ENCODE data around the gene SYF2.
"Not testable (repeated sequence)": the region's sequence is repeated elsewhere in the genome, so short reads cannot be mapped to it uniquely, and the experiment has no call there.

SYF2 gene

DNA sequence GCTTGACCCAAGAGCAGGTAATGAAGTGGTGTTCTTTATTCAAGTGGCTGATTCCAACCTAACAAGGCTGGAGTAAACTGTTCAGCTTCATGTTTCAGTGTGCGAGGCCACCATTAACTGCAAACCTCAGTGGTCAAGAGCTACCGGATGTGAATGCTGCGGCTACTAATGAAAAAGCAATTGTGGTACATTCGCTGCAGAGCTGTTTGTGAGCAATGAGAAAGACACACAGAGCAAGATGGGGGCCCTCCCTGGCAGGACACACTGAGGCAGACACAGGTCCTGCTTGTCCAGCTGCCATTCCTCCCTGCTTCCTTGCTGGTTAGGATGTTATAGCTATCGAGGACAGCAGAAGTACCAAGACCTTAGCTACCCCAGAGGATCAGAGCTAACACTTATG is 26.1 kb downstream of the SYF2 start:
- DNase-seq (ENCODE audit: low read depth), result no peak

DNA sequence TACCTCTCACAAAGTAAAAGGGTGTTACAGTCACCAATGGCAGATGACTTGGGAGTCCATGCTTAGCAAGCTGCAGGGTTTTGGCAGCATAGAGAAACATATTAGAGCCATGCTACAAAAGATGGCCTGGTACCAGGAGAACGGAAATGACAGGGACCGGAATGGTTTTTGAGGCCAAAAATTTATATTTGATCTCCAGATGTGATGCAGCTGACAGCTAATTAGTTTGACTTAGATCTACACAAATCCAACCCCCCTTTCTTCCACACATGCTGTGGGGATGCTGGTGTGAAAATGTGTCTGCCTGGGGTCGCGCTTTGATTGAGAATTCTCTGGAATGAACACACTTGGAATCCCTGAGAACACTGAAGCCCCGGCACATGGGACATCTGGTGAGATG is 26.5 kb downstream of the SYF2 start:
- DNase-seq (ENCODE audit: low read depth), result no peak

DNA sequence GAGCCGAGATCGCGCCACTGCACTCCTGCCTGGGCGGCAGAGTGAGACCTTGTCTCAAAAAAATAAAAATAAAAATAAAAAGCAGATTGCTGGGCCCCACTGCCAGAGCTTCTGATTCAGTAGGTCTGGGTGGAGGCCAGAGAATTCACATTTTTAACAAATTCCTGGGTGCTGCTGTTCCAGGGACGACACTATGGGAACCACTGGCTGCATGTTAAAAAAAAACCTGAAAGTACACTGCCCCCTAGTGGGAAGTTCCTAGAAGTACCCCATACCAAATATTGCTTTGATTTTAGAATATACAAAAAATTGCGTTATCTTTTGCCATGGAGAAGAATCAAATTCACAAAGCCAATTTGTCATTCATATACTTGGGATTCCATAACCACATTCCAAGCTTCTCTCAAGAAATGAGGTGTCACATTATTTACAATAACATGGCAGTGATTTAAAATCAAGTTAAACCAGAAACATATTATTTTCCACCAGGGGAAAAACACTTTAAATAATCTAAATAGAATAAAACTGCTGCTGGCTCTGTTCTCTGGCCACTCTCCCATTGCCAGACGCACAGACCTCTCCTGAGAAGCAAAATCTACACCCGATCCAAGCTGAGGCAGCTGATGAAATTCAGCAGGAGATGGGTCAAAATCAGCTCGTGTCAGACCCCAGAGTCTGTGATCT is 27.4 kb downstream of the SYF2 start:
- DNase-seq (ENCODE audit: low read depth), result no peak

DNA sequence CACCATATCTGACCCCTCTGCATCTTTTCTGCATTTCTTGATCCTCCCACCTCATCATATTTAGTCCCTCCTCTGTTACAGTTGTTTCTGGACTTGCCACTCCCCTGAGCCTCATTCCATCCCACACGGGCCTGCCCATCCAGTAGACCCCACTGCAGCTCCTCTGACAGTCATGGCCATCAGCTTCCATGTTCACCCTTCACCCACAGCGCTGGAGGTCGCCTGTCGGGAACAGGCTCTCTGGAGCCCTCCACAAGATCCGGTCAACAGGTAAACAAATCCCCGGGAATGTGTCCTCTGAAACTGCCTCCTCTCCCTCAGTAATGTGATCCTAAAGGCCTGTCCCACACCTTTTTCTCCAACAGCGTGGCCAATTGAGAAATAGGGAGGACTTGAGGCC is 31.3 kb downstream of the SYF2 start:
- no peak for DNase-seq (ENCODE audit: low read depth)

DNA sequence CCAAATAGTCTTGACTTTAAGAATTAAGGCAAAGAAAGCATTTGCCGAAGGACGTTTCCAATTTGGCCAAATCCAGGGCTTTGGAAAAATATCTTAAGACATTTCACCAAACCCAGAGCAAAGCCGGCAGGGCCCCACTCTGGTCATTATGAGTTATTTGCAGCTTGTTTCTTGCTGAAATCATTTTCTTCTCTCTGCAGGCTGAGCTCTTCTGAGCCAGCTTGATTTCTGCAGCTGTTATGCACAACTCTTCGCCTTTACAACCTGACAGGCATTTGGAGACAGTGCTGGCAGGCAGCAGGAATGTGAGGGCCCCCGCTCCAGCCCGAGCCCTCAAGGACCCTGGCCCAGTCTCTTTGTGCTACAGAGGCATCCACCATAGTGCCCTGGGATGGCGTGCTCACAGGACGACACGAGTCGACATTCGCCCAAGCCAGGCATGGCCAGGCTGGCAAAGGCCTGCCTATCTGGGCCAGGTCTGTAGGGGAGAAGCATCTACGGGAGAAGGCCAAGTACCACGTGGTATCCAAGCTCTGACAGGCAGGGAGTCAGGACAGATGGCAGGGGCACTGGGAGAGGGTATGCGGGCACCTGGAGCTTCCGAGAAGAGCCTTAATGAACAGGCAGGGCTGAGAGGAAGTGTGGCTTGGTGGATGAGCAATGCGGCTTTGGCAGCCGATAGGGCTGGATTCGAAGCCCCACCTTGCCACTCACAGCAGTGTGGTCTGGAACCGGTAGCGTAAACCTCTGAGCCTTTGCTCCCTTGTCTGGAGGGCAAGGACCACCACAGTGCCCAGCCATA is 32.3 kb downstream of the SYF2 start:
- no peak for DNase-seq (ENCODE audit: low read depth)

DNA sequence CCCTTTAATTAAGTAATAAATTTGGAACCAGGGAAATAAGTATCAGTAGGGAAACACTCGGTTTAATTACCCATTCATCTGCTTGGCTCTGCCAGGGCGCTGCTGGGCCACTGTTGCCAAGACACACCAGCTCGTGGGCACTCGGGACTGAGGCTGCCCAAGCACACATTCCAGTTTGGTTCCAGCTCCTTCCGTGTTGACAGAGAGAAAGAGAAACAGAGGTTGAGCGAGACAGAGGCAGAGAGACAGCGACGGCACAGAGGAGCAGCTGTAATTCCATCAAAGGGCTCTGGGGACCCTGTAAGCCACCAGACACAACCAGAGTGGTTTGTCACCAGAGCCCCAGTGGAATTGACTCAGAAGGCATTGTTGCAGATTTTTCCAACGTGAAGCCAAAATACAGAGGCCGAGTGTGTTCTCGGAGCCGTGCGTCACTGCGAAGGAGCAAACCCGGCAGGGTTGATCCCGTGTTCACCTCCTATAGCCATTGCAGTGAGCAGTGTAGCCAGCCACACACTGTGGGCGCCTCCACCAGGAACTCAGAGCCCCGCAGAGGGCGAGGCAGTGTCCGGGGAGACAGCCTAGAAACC is 33.5 kb downstream of the SYF2 start:
- DNase-seq (ENCODE audit: low read depth), result no peak

DNA sequence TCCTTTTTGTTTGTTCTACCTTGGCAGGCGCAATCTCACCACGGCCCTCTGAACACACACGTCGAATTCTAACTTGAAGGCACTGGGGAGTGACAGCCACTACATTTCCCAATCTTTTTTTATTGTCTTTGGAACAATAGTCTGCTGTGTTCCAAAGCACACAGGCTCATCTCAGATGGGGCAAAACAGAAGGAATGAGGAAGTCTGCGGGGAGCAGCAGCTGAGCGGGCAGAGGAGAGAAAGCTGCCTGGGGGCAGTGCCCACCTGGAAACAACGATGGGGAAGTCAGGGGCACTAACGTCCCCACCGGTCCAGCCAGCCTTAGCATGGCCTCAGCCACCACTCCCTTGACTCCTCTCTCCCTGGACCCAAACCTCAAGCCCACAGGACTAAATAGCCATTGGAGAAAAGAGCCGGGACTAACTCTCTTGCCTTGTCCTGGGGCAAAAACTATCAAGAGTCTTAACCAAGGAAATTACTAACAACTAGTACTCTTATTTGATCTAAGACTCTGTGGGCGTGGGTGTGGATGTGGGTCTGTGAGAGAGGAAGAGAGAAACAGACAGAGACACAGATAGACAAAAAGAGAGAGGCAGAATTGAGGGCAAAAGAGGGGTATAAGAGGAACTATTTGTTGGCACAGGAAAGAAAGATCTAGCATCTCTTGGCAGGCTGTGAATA is 34.2 kb downstream of the SYF2 start:
- no peak for DNase-seq (ENCODE audit: low read depth)

DNA sequence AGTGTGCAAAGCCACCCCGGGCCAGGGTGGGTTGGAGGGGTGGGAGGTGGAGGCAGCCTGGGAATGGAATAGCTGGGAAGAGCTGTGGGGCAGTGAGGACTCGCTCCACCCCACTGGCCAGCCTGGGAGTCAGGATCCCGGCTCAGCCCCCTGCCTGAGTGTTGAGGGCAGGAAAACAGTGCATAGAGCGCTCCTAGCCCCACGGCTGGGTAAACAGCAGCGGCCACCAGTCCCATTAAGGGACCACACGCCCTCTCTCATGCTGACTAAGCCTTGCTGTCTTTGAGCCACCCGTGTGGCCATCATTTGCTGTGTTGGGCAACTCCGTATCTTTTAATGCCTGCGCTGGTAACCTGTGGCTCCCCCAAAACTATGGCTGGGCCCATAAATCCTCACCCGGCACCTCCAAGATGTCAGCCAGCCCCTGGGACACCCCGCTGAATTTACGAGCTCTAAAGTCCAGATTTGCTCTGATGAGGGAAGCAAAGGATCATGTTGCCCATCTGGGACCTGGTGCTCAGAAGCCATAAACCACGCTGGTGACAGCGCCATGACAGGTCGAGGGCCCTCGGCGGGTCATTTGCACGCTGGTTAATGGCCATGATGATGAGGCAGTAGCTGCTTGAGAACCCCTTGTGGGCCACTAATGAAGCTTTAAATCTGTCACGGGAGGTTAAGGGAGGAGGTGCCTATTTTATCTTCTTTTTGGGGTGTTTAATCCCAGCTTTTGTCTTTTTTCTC is 34.9 kb downstream of the SYF2 start:
- no peak for DNase-seq (ENCODE audit: low read depth)

DNA sequence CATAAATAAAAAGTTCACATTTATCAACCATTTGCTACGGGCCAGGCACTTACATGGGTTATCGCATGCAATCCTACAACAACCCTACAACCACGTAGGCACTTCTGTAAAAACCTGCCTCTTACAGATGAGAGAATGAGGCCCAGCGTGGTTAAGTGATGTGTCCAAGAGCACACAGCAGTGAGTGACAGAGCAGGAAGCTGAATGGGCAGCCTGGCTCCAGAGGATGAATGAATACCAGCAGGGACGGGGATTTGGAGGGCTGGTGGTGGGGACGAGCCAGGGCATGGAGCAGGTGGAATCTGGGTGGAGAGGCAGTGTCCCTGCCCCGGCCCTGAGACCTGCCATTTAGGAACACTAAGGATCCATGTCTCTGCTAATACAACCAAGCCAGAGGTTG is 35.5 kb downstream of the SYF2 start:
- no peak for DNase-seq (ENCODE audit: low read depth)

DNA sequence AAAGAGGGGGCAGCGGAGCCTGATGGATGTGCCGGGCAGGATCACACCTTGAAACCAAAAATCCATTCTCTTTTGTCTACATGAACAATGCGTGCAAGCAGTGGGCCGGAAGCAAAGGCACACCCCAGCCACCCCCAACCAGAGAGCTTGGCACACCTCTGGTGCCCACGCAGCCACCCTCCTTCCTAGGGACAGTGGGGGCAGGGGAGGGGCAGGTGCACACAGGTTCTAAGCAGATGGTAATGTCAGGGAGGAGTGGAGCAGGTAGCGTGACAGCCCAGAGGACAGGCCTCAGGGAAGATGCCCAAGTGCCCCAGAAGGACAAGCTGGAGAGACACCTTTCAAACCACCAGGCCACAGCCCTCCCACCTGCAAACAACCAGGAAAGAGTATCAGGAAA is 36.5 kb downstream of the SYF2 start:
- no peak for DNase-seq (ENCODE audit: low read depth)

DNA sequence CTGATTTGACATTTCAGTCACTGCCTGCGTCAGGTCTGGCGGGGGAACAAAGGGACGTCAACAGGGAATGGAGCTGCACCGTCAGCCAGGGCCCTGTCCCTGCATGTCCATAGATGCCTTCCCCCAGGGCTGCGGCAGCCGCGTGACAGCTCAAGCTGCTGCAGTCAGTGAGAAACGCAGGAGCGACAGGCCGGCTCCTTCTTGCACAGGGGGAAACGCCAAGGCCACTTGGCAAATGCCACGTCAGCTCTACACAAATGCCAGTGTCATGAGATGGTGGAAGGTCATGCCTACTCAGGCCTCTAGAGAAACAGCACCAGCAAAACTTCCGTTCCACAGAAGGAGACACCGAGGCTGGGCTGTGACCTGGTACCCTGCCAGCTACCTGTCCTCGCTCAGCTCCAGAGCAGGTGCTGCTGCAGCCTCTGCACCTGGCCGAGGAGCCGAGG is 37.7 kb downstream of the SYF2 start:
- DNase-seq (ENCODE audit: low read depth), result no peak

DNA sequence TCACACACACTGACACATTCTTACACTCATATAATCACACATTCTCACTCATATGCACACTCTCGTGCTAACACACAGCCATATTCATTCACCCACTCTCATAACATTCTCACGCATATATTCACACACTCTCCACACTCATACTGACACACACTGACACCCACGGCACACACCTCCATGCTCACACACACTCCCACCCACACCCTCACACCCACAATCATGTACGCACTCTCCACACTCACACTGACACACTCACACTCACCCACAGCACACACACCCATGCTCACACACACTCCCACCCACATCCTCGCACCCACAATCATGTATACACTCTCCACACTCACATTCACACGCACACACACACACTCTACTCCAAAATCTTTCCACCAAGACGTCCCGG is 38.2 kb downstream of the SYF2 start:
- DNase-seq (ENCODE audit: low read depth), result no peak

DNA sequence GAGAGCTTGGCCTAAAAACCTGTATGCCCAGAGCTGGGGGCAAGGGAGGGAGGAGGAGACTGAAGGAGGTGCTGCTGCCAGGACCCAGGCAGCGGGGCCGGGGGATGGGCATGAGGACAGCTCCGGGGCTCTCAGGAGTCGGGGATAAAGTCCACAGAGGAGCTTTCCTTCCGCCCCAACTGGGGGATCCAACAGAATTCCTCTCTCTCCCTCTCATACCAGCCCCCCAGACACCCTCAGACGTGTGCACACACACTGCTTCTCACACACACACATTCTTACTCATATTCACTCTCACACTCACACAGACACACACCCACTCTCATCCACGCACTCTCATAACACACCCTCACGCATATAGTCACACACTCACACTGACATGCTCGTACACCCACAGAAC is 39.1 kb downstream of the SYF2 start:
- DNase-seq (ENCODE audit: low read depth), result no peak

DNA sequence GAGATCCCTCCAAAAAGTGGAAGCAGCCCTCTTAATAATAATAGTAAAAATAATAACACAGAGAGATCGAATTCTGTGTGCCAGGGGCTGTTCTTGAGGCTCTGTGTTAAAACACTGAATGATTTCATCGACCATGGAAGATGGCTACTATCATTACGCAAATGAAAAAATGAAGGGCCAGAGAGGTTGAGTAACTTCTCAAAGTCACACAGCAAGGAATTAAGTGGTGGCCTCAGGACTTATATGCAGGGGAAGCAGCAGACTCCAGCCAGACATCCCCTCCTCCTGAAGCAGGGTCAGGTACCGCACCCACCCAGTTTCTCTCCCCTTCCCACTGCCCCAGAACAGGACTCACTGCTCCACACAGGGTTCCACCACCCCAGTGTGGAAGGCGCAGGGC is 40.1 kb downstream of the SYF2 start:
- no peak for DNase-seq (ENCODE audit: low read depth)

DNA sequence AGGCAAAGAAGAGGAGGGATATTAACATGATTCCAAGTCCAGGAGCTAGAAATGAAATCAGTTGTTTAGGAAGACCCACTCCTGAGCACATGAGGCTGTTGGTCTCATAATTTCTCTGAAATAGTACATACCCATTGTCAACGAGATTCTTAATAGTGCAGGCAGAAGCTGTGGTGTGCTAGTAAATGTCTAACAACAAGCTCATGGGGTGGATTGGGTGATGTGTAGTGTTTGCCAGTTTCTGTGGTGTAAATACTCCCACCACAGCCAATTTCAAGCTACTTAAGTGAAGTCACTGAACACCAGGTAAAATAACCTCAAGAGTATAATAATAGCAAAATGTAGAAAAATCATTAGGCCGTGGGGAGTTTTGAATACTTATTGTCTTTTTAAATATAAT is 42.0 kb downstream of the SYF2 start:
- DNase-seq (ENCODE audit: low read depth), result no peak

DNA sequence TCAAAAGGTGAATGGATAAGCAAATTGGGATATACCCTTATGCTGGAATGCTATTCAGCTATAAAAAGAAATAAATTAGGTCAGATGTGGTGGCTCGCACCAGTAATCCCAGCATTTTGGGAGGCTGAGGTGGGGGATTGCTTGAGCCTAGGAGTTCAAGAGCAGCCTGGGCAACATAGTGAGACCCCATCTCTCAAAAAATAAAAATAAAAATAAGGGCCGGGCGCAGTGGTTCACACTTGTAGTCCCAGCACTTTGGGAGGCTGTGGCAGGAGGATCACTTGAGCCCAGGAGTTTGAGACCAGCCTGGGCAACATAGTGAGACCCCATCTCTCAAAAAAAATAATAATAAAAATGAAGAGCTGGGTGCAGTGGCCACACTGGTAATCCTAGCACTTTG is 44.4 kb downstream of the SYF2 start:
- not testable (repeated sequence) for DNase-seq (ENCODE audit: low read depth)

DNA sequence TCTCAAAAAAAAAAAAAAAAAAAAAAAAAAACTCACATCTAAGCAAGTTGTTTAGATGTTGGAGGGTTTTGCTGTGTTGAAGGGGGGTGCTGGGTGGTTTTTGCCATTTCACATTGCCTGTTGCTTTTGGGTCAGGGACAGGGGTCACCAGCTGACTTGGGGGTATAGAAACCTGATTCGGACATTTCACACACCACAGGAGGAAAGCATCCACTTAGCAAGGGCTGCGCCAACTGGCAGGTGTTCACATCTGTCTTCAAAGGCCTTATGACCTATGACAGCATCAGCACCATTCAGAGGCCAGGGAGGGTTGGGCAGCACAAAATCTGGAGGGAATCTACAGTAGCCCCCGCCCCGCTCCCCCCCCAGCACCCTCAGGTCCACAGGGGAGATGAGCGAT is 45.2 kb downstream of the SYF2 start:
- no peak for DNase-seq (ENCODE audit: low read depth)

DNA sequence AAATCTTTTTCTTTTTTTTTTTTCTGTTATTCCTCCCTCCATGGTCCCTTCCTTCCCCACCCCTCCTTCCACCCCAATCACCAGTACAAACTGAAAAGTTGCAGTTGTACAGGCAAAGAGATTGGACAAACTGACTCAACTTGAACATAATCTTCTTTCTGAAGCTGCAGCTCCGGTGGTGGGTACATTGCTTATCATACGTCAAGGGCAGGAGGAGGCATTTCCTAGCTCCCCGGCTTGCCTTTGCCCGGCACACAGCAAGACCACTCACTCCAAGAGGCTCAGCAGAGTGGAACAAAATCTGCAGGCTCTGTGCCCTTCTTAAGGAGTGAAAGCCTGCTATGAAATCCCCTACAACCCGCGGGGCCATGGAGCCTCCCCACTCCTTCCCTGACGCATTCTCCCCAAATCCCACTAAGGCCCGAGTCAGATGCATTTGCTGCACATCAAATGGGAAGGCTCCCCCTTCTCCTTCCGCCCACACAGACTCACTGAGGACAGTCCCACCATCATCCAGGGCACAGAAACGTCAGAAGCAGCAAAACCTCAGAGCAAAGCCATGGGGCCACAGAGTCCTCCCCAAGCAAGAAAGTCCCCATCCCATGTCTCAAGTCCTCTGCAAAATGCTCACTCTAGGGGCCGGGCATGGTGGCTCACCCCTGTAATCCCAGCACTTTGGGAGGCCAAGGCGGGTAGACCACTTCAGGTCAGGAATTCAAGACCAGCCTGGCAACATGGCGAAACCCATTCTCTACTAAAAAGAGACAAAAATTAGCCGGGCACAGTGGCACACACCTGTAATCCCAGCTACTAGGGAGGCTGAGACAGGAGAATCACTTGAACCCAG is 45.9 kb downstream of the SYF2 start:
- no peak for DNase-seq (ENCODE audit: low read depth)

DNA sequence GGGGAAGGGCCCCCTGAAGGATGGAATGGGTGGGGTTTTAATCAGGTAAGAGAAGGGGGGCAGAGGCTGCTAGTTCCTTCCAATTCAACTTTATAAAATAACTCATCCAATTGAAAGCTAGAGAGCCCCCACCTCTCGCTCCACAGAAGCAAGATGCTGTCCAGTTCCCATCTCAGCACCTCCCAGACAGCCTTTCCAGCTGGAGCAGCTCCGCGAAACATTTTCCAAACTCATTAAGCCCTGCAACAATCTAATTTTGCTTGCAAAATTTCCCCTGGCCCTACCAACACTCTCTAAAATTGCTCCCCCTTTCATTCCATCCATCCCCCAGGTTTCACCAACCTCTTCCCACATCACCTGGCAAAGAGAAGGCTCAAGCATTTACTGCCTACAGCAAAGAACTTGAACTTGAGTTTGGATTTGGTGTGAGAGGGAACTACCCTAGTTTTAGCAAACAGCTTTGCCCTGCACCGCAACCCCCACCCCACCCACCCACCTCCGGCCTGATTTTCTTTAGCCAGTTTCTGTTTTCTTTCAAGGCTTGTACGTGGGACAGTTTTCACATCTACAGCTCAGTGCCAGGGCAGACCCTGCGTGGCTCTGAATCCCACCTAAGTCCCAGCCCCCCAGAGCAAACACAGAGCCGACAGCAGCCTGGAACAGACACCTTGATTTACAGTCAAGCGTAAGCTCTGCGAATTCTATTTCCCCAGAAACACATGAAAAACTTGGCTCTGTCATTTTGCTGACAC is 46.7 kb downstream of the SYF2 start:
- DNase-seq (ENCODE audit: low read depth), result no peak

DNA sequence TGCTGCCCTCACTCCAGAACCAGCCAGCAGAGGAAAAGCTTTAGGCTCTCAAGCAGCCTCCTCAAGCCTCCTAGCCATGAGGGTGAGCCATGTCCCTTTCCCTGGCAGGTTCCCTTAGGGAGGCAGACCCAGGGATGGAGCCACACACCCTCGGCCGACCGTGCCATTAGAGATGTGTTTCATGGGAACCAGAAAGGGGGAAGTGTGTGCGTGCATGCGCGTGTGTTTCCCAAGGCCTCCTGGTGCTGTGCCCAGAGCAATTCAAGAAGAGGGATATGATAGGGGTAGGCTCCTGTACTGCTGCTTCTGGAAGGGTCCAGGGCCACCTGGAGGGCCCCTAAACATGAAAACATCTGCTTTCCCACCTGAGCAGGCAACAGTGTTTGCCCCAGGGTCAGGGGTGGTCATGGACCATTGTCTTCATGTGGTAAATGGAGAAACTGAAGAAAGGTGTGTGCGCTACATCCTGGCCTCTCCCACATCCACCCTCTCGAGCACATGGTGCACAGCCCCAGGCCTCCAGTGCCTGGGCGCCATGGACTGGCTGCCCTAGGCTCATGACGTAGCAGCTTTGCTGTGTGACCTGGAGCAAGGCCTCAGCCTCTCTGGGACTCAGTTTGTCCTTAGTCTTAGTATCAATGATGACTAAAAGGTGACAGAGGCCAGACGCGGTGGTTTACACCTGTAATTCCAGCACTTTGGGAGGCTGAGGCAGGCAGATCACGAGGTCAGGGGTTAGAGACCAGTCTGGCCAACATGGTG is 48.1 kb downstream of the SYF2 start:
- no peak for DNase-seq (ENCODE audit: low read depth)

All from T-helper 22 cell (primary cell).